Stimulated activated CD8-positive, alpha-beta memory T cell treated with anti-CD3 and anti-CD28 coated beads, Interleukin-4, amount 100 ng/mL, for 48 hours (primary cell): Measurements from ENCODE around the gene XRCC5.

Experiments
- DNase-seq: peaks from one replicate; pipeline ENCODE4 v3.0.0-alpha.2; 2020

The XRCC5 gene

GRCh38 chr2:216236486-216236885 lies 127.3 kb downstream of the XRCC5 start:
- no peak for DNase-seq

- no peak for DNase-seq
Observed at GRCh38 chr2:216242365-216242764, 133.2 kb downstream of the XRCC5 start.

GRCh38 chr2:216243026-216243425 lies 133.9 kb downstream of the XRCC5 start:
- DNase-seq: no peak

GRCh38 chr2:216245391-216245975 lies 136.3 kb downstream of the XRCC5 start:
- DNase-seq: no peak

GRCh38 chr2:216246766-216247165 lies 137.6 kb downstream of the XRCC5 start:
- no peak for DNase-seq
